ENCODE data around the gene TRIM38.

TRIM38 gene

GRCh38 chr6:26032340-26033084 lies 69.9 kb downstream of the TRIM38 start:
- no peak for TF ChIP-seq TAF1 (IDR thresholded peaks at IDR 0.05; ENCODE audit: borderline replicate concordance, insufficient read depth, low read length)
- no peak for TF ChIP-seq POLR2AphosphoS5 (IDR thresholded peaks at IDR 0.05; ENCODE audit: low read depth, low read length)
- TF ChIP-seq SIN3A (IDR thresholded peaks at IDR 0.05; ENCODE audit: borderline replicate concordance, insufficient read depth, low read length): no peak
- no peak for TF ChIP-seq FOXP2 (optimal IDR thresholded peaks at IDR 0.05; ENCODE audit: borderline replicate concordance, extremely low read depth, extremely low read length, insufficient read depth)
- no peak for TF ChIP-seq REST (IDR thresholded peaks at IDR 0.05; ENCODE audit: insufficient read depth in 1 of 2, low read depth in 2 of 2, low read length in 2 of 2)

- peak; percentile 69; the same call in 1 of the 2 replicates for TF ChIP-seq TAF1 (IDR thresholded peaks at IDR 0.05; ENCODE audit: borderline replicate concordance, insufficient read depth, low read length)
- no peak for TF ChIP-seq FOXP2 (optimal IDR thresholded peaks at IDR 0.05; ENCODE audit: borderline replicate concordance, extremely low read depth, extremely low read length, insufficient read depth)
- no peak; the same call in 1 of the 2 replicates for TF ChIP-seq SIN3A (IDR thresholded peaks at IDR 0.05; ENCODE audit: borderline replicate concordance, insufficient read depth, low read length)
- TF ChIP-seq POLR2AphosphoS5 (IDR thresholded peaks at IDR 0.05; ENCODE audit: low read depth, low read length): peak; percentile 95
- TF ChIP-seq REST (IDR thresholded peaks at IDR 0.05; ENCODE audit: insufficient read depth in 1 of 2, low read depth in 2 of 2, low read length in 2 of 2): no peak
These were observed 70.7 kb downstream of the TRIM38 start for GRCh38 chr6:26033085-26033940.

- no peak for TF ChIP-seq TAF1 (IDR thresholded peaks at IDR 0.05; ENCODE audit: borderline replicate concordance, insufficient read depth, low read length)
- no peak for TF ChIP-seq SIN3A (IDR thresholded peaks at IDR 0.05; ENCODE audit: borderline replicate concordance, insufficient read depth, low read length)
- TF ChIP-seq REST (IDR thresholded peaks at IDR 0.05; ENCODE audit: insufficient read depth in 1 of 2, low read depth in 2 of 2, low read length in 2 of 2): no peak
- no peak for TF ChIP-seq FOXP2 (optimal IDR thresholded peaks at IDR 0.05; ENCODE audit: borderline replicate concordance, extremely low read depth, extremely low read length, insufficient read depth)
- no peak for TF ChIP-seq POLR2AphosphoS5 (IDR thresholded peaks at IDR 0.05; ENCODE audit: low read depth, low read length)
These were observed 71.3 kb downstream of the TRIM38 start for GRCh38 chr6:26033941-26034354.

GRCh38 chr6:26034905-26035304 lies 72.3 kb downstream of the TRIM38 start:
- TF ChIP-seq POLR2AphosphoS5 (IDR thresholded peaks at IDR 0.05; ENCODE audit: low read depth, low read length) (no peak), FOXP2 (optimal IDR thresholded peaks at IDR 0.05; ENCODE audit: borderline replicate concordance, extremely low read depth, extremely low read length, insufficient read depth) (no peak), TAF1 (IDR thresholded peaks at IDR 0.05; ENCODE audit: borderline replicate concordance, insufficient read depth, low read length) (no peak), SIN3A (IDR thresholded peaks at IDR 0.05; ENCODE audit: borderline replicate concordance, insufficient read depth, low read length) (no peak), REST (IDR thresholded peaks at IDR 0.05; ENCODE audit: insufficient read depth in 1 of 2, low read depth in 2 of 2, low read length in 2 of 2) (no peak)

Measured in PFSK-1 (cell line).